IMR-90 (cell line): ENCODE data around the gene ST6GAL2.

Source experiments
- BHLHE40 ChIP-seq: fragments of 150-350 bp; IDR thresholded peaks from 2 replicates; pipeline ENCODE4 v1.6.1; 2016; ENCODE audit warnings: mild to moderate bottlenecking, low read depth, low read length
- CTCF ChIP-seq: conservative IDR thresholded peaks from 2 replicates; pipeline ENCODE4 v1.5.1; 2012; ENCODE audit warnings: mild to moderate bottlenecking, low read depth, low read length, improper control_type of control experiment
- ELK1 ChIP-seq: fragments of 150-350 bp; IDR thresholded peaks from 2 replicates; pipeline ENCODE4 v1.6.1; 2016; ENCODE audit warnings: low read depth, mild to moderate bottlenecking, low read length, moderate library complexity, borderline replicate concordance
- MAZ ChIP-seq: IDR thresholded peaks from 2 replicates; pipeline ENCODE4 v1.6.1; 2012; ENCODE audit warnings: low read depth, mild to moderate bottlenecking, low read length, improper control_type of control experiment, moderate library complexity, borderline replicate concordance
- MXI1 ChIP-seq: IDR thresholded peaks from 2 replicates; pipeline ENCODE4 v1.6.1; 2012; ENCODE audit warnings: low read depth, mild to moderate bottlenecking, low read length, moderate library complexity, borderline replicate concordance
- POLR2A ChIP-seq: IDR thresholded peaks from 2 replicates; pipeline ENCODE4 v1.6.1; 2012; ENCODE audit warnings: mild to moderate bottlenecking, low read depth, low read length
- RAD21 ChIP-seq: IDR thresholded peaks from 2 replicates; pipeline ENCODE4 v1.6.1; 2012; ENCODE audit warnings: low read length, improper control_type of control experiment
- USF2 ChIP-seq: fragments of 150-350 bp; IDR thresholded peaks from 2 replicates; pipeline ENCODE4 v1.6.1; 2017; ENCODE audit warnings: mild to moderate bottlenecking, antibody characterized with exemption, low read length, low read depth

GRCh38 chr2:106792671-106793070 is 93.3 kb downstream of the ST6GAL2 start:
- TF ChIP-seq CTCF (no peak), MAZ (no peak), POLR2A (no peak), RAD21 (no peak), MXI1 (no peak), ELK1 (no peak), USF2 (no peak), BHLHE40 (no peak)
